Stomach smooth muscle (tissue), 2 donors: Measurements from ENCODE around the gene BASP1.
"Not testable (repeated sequence)": the region's sequence is repeated elsewhere in the genome, so short reads cannot be mapped to it uniquely, and the experiment has no call there.

Source experiments
- H3K27ac ChIP-seq: one replicate; pipeline ENCODE4 v1.7.0; 2013; ENCODE audit warnings: mild to moderate bottlenecking, low read length, inconsistent platforms
- H3K27me3 ChIP-seq, 2 donors: one replicate each; pipeline ENCODE4 v1.7.0; 2013; ENCODE audit warnings: low read length in 2 of 2; ENCODE audit not compliant: insufficient read depth in 2 of 2, control insufficient read depth in 1 of 2
- H3K36me3 ChIP-seq, 2 donors: one replicate each; pipeline ENCODE4 v1.7.0; 2013; ENCODE audit warnings: low read length in 2 of 2; ENCODE audit not compliant: control insufficient read depth in 2 of 2, insufficient read depth in 2 of 2
- H3K4me1 ChIP-seq: one replicate; pipeline ENCODE4 v1.7.0; 2013; ENCODE audit warnings: low read length; ENCODE audit not compliant: control insufficient read depth, insufficient read depth
- H3K4me3 ChIP-seq, 2 donors: one replicate each; pipeline ENCODE4 v1.7.0; 2013; ENCODE audit warnings: low read length in 2 of 2
- H3K9ac ChIP-seq, 2 donors: one replicate each; pipeline ENCODE4 v1.7.0; 2013; ENCODE audit warnings: low read length in 2 of 2, mild to moderate bottlenecking in 1 of 2
- H3K9me3 ChIP-seq, 2 donors: one replicate each; pipeline ENCODE4 v1.7.0; 2013; ENCODE audit warnings: low read length in 2 of 2; ENCODE audit not compliant: control insufficient read depth in 2 of 2
- donor health status: healthy.
- donor health status: Pancreatic carcinoma.

Gene BASP1

GRCh38 chr5:17255471-17256021, 38.1 kb downstream of the BASP1 start:
- Histone ChIP-seq H3K4me1 (no peaks in the 10 kb centered on the region), H3K27me3 (no peaks in the 10 kb centered on the region), H3K9ac (no peak overlapping the region), H3K36me3 (no peaks in the 10 kb centered on the region), H3K9me3 (no peaks in the 10 kb centered on the region), H3K4me3 (no peak overlapping the region), H3K27ac (no peak overlapping the region)

GRCh38 chr5:17256171-17256570, 38.7 kb downstream of the BASP1 start:
- Histone ChIP-seq H3K4me3 (no peak overlapping the region), H3K9me3 (no peaks in the 10 kb centered on the region), H3K27ac (no peak overlapping the region), H3K9ac (no peak overlapping the region), H3K4me1 (no peaks in the 10 kb centered on the region), H3K36me3 (no peaks in the 10 kb centered on the region), H3K27me3 (no peaks in the 10 kb centered on the region)

GRCh38 chr5:17256839-17257238, 39.4 kb downstream of the BASP1 start:
- H3K4me3 ChIP-seq, result no peak overlapping the region
- no peaks in the 10 kb centered on the region for H3K36me3 ChIP-seq
- no peaks in the 10 kb centered on the region for H3K27me3 ChIP-seq
- no peaks in the 10 kb centered on the region for H3K4me1 ChIP-seq
- no peak overlapping the region for H3K9ac ChIP-seq
- H3K9me3 ChIP-seq, result no peaks in the 10 kb centered on the region
- H3K27ac ChIP-seq, result no peak overlapping the region

- H3K4me3 ChIP-seq, result no peak overlapping the region
- no peaks in the 10 kb centered on the region for H3K9me3 ChIP-seq
- H3K27me3 ChIP-seq, result no peaks in the 10 kb centered on the region
- no peaks in the 10 kb centered on the region for H3K36me3 ChIP-seq
- no peak overlapping the region for H3K27ac ChIP-seq
- H3K9ac ChIP-seq, result no peak overlapping the region
- no peaks in the 10 kb centered on the region for H3K4me1 ChIP-seq
Observed at GRCh38 chr5:17257705-17258273, 40.4 kb downstream of the BASP1 start.

DNA sequence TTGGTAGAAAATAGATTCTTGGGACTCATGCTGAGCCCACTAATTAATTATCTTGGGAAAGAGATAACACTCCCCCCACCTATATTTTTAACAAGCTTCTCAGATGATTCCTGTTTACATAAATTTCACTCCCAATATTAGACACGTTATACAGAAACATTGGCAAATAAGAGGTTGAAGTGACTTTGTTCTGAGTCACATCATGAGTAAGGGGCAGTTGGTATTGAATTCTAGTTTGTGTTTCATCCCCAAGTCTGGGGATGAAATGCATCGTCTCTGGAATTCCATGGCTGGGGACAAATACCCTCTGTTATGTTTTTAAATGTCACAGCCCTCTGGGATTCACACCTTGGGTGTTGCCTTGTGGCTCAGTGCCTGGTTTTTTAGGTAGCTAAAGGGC, 41.0 kb downstream of the BASP1 start:
- Histone ChIP-seq H3K27ac (no peak overlapping the region), H3K36me3 (no peaks in the 10 kb centered on the region), H3K9ac (no peak overlapping the region), H3K4me1 (no peaks in the 10 kb centered on the region), H3K4me3 (no peak overlapping the region), H3K9me3 (no peaks in the 10 kb centered on the region), H3K27me3 (no peaks in the 10 kb centered on the region)

- not testable (repeated sequence) for H3K9ac ChIP-seq
Observed at GRCh38 chr5:17259012-17259411, 41.6 kb downstream of the BASP1 start.

GRCh38 chr5:17259630-17260257, 42.3 kb downstream of the BASP1 start:
- H3K27me3 ChIP-seq, result no peaks in the 10 kb centered on the region
- no peaks in the 10 kb centered on the region for H3K9me3 ChIP-seq
- no peaks in the 10 kb centered on the region for H3K36me3 ChIP-seq
- H3K4me1 ChIP-seq, result no peaks in the 10 kb centered on the region
- no peak overlapping the region for H3K9ac ChIP-seq
- H3K27ac ChIP-seq, result no peak overlapping the region
- no peak overlapping the region for H3K4me3 ChIP-seq

More at GRCh38 chr5:17259012-17259411, 41.6 kb downstream of the BASP1 start:
- H3K9me3 ChIP-seq, H3K27ac ChIP-seq, H3K4me3 ChIP-seq, H3K36me3 ChIP-seq, H3K27me3 ChIP-seq, H3K4me1 ChIP-seq: not testable (repeated sequence)

DNA sequence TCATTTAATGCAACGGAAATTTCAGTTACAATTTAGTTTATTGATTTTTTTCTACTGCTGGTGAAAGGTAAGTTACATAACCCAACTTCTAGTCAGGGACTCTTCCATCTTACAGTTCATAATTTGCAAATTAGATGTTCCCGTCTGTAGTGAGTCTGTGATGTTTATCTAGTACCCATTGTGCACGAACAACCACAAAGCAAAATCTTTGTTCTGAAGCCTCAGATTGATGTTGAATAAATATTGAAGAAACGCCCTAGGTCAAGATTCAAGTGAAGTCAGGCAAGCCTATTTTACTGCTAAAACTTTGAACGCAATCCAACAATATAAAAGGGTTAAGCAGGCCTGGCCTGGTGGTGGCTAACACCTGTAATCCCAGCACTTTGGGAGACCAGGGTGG, 43.1 kb downstream of the BASP1 start:
- Histone ChIP-seq H3K27ac (no peak overlapping the region), H3K4me1 (no peaks in the 10 kb centered on the region), H3K4me3 (no peak overlapping the region), H3K9ac (no peak overlapping the region), H3K36me3 (no peaks in the 10 kb centered on the region), H3K27me3 (no peaks in the 10 kb centered on the region), H3K9me3 (no peaks in the 10 kb centered on the region)

GRCh38 chr5:17261075-17261474, 43.6 kb downstream of the BASP1 start:
- Histone ChIP-seq H3K36me3 (no peaks in the 10 kb centered on the region), H3K4me3 (no peak overlapping the region), H3K9me3 (no peaks in the 10 kb centered on the region), H3K4me1 (no peaks in the 10 kb centered on the region), H3K27ac (no peak overlapping the region), H3K9ac (no peak overlapping the region), H3K27me3 (no peaks in the 10 kb centered on the region)

DNA sequence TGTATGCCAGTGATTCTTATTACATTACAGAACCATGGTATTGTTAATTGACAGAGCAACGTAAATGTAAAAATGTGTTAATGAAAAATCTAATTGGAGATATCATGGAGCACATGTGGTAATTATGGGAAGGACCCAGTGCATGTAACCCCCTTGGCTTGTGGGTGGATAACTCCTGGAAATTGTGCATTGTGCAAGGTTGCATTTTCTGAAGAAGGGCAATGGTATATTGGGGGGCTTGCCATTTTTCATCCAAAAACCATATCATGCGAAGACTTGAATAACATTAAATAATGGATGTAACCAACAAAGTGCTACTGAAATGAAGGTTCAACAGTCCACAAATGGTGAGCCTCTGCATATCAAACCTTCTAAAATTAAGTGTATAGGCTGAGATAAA, 47.6 kb downstream of the BASP1 start:
- Histone ChIP-seq H3K9ac (no peak overlapping the region), H3K9me3 (no peaks in the 10 kb centered on the region), H3K36me3 (no peaks in the 10 kb centered on the region), H3K4me3 (no peak overlapping the region), H3K4me1 (no peaks in the 10 kb centered on the region), H3K27ac (no peak overlapping the region), H3K27me3 (no peaks in the 10 kb centered on the region)

- no peaks in the 10 kb centered on the region for H3K4me1 ChIP-seq
- no peak overlapping the region for H3K9ac ChIP-seq
- H3K27me3 ChIP-seq, result no peaks in the 10 kb centered on the region
- no peak overlapping the region for H3K27ac ChIP-seq
- H3K36me3 ChIP-seq, result no peaks in the 10 kb centered on the region
- no peak overlapping the region for H3K4me3 ChIP-seq
- no peaks in the 10 kb centered on the region for H3K9me3 ChIP-seq
Observed at GRCh38 chr5:17267106-17267505, 49.7 kb downstream of the BASP1 start.
